GM18519 (cell line): ENCODE results near the gene ZFAND2B.

Source experiments
- ATAC-seq: cut with Tn5 transposase; IDR thresholded peaks from one replicate; pipeline ENCODE4 v1.9.1; 2021; ENCODE audit warnings: mild to moderate bottlenecking, moderate library complexity; ENCODE audit not compliant: unreplicated experiment, low FRiP score

Gene ZFAND2B, protein sequence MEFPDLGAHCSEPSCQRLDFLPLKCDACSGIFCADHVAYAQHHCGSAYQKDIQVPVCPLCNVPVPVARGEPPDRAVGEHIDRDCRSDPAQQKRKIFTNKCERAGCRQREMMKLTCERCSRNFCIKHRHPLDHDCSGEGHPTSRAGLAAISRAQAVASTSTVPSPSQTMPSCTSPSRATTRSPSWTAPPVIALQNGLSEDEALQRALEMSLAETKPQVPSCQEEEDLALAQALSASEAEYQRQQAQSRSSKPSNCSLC

DNA sequence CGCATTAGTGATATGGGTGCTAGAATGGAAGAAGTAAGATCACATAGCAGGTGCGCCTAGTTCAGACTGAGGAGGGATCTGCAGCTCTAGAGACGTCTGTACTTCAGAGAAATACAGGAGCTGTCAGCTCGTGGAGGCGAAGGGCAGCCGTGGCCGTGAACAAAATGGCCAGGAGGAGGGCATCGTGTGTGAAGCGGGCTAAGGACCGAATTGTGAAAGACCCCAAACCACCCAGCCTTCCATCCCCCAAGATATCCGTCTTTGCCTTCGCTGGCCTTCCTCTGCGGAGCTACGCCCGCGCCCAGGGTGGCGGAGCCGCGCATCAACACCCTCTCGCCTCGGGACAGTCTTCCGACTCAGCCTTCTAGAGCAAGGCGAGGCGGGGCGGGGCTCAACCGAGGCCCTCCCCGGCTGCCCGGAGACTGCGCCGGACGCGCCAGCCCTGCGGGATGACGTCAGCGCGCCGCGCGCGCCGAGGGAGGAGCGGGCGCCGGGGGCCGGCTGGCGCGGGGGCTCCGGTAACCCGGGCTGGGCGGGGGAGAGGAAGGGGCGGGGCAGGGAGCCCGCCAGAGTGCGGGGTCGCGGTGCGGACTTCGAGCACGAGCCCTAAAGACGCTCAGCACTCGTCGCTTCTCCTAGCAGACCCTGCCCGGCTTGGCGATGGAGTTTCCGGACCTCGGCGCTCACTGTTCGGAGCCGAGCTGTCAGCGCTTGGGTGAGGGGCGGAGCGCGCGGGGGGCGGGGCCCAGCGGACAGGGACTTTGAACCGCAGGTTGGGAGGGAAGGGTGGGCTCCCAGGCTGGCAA, at the start of gene ZFAND2B:
TSS of gene ZFAND2B (plus strand) at position 455 of the 806 bp plus-strand sequence. CDS start at position 661, 206 bp downstream.
- peak; percentile 96 for ATAC-seq

DNA sequence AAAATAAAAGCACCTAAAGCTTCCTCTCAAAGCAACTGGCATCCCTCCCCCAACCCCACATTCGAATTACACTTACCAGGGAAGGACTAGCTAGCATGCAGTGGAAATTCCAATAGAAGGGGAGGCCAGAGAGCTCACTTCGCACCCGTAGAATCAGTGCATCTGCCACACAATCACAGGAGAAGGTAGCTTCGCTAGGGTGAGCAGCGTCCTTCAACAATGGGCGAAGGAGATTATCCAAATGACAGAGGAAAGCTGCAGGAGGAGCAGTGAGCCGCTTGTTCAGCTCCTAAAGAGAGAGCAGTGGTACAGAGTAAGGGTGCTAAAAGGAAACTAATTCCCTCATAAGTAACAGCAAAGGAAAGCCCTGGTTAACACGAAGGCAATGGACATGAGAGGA, 49.2 kb upstream of the ZFAND2B start:
- ATAC-seq = no peak

DNA sequence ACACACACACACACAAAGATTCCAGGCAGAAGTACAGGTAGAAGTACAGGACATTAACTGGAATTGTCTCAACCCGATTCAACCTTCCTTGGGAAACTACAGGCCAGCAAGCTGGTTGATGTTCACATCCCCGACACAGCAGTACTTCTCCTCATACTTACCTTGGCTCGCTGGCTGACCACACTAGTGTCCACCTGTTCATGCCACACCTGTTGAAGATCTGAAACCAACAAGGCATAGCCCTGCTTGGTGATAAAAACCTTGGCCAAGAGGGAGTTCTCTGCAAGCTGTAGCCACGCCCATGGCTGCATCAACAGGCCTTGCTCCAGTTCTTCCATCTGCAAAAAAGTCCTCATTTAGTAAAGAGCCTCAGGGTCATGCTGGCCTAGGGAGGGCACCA, 48.6 kb upstream of the ZFAND2B start:
- ATAC-seq = no peak

DNA sequence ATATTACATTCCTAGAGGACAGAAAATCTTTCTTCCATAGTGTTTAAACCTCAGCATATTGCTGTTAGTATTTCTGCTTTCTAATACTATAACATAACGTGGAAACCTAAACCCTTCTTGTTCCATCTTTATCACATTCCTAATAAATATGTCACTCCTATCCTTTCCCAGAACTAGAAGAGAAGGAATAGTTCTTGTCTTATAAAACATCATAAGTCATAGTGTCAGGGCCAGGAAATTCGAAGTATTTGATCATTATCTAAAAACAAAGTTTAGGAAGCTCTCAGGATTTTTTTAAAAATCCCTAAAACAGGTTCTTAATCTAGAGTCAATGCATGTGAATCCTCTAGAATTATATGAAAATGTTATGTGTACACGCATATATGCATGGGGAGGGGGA, 48.0 kb upstream of the ZFAND2B start:
- no peak for ATAC-seq

DNA sequence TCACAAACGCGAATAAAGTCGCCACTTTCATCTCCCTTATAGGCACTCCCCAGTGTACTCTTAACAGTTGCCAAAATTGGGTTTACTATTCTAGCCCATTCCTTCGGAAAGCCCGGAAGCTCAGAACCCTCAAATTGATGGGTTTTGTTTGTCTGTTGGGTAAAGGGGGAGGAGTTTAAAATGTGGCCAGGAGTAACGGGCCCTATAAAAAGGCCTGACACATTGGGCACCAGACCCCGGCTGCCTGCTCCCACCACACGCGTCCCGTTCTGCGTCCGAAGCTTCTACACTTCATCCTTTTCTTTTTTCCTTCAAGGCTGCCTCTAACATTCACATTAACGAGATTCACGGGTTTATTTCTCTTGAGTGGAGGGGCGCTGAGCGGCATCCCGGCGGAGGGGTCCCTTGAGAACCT, 46.8 kb upstream of the ZFAND2B start:
- ATAC-seq = no peak

DNA sequence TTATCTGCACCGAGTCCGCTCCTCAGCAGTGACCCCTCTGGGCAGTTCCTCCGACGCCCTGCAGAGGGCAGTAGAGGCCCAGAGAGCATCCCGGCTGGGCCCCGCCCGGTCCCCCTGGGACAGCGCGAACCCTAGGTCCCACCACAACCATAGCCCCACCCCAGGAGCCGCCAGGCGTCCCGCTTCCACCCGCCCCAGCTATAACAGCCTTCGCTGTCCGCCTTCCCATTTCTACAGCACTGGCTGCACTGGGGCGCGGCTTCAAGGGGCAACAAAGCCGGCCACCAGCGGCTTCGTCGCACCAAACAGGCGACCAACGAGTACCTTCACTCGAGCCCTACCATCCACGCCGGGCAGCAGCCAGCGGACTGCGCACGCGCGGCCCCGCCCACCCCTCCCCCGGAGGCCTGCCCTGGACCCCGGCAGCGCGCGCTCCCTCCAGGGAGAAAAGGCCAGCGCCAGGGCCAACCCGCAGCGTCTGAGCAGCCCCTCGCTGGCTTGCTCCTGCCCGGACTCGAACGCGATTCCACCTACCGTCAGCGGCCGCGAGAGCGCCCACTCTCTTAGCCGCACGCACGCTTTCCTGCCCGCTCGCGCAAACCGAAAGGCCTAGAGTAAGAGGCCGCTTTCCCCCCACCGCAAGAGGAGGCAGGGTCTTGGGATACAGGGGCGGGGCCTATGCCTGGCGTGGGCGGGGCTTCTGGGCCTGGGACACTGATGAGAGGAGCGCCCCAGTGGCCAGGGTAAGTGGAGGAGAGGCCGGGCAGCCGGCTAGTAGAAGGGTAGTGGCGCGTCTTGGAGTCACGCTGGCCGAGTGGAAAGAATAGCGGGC, 46.2 kb upstream of the ZFAND2B start, which contains the start of gene NHEJ1:
TSS of gene NHEJ1 (minus strand) at position 630 of the 832 bp plus-strand sequence. CDS start 2,453 bp downstream, outside the sequence.
- peak; percentile 73 for ATAC-seq

DNA sequence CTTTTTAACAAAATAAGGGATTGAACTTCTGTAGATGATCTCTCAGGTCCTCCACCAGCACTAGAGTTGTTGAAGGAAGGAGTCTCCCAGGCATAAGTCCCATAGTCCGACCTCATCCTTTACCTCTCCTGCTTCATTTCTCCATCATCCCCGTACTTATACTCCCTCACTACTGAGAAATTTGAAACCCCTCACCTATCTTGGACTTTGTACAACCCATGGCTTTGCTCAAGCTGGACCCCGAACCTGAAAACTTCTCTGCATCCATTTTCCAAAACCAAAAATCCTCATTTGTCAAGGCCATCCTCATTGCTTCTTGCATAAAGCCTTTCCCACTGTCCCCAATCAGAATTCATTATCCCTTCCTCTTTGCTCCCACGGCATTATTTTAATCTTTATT, 45.5 kb upstream of the ZFAND2B start:
- no peak for ATAC-seq

DNA sequence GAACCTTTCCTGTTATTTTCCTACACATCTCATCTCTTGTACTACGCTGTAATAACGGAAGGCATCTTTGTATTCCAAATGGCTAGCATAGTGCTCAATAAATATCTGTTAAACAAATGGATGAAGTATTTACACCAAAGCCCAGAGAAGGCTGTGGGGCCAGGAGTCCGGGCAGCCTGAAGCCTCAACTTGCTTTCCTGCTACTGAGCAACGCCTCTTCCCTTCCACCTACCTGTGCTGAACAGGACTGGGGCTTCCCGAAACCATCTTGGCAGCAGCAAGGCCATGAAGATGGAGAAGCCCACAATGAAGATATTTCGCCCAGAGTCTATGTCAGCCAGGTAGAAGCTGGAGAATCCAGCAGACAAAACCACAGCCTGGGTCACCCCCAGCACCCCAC, 43.4 kb upstream of the ZFAND2B start:
- no peak for ATAC-seq

DNA sequence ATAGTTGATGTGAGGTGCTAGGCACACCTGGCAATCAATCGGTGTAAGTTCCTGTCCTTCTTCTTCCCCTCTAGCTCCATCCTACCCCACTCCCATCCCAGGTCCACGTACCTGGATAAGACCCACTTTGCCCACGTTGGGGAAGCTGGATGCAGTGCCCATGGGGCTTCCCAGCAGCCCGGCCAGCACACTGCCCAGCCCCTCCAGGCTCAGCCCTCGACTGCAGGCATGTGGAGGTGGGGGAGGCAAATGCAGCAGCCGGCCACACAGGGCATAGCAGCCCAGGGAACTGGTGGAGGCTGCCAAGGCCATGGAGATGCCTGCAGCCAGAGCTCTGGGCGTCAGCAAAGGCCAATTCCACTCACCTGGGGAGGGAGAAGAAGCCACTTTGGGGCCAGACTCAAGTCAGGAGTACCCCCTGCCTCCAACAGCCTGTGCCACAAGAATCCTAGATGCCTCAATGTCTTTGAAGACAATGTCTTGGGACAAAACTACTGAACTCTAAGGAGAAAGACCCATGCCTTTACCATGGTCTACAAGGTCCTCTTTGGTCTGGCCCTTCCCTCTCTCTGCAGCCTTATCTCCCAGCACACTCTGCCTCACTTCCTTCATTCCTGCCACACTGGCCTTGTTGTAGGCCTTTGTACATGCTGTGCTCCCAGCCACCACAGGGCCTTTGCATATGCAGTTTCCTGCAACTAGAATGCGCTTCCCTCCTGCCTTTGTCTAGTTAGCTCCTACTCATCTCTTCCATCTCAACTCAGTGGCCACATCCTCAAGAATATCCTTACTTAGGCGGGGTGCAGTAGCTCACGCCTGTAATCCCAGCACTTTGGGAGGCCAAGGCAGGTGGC, 41.3 kb upstream of the ZFAND2B start:
- no peak for ATAC-seq

DNA sequence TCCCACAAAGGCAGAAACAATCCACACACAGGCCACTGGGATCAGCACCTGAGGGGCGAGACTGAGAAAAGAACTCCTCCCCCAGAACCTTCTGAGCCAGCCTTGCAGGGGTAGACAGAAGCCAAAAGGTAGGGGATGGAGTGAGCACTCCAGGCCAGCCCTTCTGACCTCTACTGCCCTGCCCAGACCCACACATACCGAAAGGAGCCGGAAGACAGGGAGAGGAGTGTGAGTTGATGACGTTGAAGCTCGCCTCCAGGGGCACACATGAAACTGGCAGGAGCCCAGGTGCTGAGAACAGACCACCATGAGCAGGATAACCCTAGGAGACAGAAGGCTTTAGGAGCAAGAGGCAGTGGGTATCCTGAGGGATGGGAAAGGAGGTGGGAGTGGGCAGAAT, 38.6 kb upstream of the ZFAND2B start:
- ATAC-seq = no peak

DNA sequence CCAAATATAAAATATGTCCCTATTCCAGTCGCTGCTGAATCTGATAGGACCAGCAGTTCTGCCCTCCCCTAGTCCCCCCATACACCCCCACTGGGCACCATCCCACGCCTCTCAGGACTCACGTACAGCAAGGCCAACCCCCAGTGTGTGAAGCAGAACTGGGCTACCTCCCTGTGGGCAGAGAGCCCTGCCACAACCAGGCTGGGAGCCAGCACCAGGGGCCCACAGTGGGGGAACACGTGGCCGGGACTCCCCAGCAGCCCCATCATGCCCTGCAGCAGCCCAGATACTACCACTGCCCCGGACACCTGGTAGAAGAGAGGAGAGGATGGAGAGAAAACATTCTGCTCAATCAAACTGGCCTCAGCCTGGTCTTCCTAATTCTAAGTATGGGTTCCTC, 38.1 kb upstream of the ZFAND2B start:
- no peak for ATAC-seq

DNA sequence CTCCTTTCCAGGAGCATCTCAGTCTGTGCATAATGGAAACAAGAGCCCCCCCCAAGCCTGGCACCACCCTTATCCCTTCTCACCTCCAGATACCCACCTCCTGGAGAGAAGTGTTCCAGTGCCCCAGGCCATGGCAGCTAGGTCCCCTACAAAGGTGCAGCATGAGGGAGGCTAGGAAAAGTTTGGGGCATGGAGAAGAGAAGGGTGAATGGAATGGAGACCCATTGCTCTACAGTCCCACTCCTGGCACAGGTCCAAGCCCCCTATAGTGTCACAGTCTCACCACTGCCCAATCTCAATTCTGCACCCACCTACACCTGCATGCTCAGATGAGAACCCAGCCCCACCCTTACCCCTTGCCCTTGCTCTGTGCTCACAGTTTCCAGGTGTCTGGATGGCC, 37.6 kb upstream of the ZFAND2B start:
- ATAC-seq = no peak

DNA sequence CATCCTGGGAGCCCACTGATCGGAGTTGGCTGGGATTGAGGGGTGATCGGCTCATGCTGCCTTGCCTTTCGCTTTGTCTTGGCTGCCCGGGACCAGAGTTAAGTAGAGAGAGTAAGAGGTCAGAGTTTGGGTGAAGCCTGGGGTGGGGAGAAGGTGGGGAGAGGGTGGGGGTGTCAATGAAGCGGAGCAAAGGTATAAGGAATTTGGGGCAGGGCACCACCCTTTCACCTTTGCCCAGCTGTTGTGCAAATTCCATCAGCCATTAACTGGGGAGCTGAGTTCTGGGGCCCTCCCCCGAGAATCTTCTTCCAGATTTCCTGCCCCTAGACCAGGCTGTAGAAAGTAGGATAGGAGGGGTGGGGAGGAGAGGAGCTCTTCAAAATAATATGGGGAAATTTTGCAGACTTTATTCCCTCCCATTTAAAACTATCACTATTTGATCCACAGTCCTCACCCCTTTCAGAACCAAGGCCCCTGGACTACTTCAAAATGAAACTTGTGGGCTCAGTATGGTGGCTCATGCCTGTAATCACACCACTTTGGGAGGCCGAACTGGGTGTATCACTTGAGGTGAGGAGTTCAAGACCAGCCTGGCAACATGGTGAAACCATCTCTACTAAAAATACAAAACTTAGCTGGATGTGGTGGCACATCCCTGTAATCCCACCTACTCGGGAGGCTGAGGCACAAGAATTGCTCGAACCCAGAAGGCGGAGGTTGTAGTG, 36.5 kb upstream of the ZFAND2B start, which contains the start of gene SLC23A3:
TSS of gene SLC23A3 (minus strand) at position 100 of the 725 bp plus-strand sequence. CDS start at position 55, 45 bp downstream.
- ATAC-seq = no peak

DNA sequence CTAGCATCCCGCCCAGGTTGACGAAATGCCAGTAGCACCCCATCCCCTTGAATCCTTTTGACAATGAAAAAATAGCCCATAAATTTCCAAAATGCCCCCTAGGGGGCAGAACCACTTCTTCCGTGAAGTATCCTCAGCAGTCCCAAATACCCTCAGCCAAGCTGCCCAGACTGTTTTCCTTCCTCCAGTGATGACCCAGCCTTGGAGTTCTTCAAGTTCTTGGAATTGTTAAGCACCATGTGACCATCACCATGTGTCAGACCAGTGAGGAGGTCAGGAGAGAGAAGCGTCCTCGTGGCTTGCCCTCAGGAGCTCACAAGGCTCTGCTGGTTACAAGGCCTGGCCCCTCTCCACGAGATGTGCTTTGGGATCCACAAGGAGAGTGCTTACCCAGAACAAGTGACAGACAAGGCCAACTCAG, 35.3 kb upstream of the ZFAND2B start:
- no peak for ATAC-seq

DNA sequence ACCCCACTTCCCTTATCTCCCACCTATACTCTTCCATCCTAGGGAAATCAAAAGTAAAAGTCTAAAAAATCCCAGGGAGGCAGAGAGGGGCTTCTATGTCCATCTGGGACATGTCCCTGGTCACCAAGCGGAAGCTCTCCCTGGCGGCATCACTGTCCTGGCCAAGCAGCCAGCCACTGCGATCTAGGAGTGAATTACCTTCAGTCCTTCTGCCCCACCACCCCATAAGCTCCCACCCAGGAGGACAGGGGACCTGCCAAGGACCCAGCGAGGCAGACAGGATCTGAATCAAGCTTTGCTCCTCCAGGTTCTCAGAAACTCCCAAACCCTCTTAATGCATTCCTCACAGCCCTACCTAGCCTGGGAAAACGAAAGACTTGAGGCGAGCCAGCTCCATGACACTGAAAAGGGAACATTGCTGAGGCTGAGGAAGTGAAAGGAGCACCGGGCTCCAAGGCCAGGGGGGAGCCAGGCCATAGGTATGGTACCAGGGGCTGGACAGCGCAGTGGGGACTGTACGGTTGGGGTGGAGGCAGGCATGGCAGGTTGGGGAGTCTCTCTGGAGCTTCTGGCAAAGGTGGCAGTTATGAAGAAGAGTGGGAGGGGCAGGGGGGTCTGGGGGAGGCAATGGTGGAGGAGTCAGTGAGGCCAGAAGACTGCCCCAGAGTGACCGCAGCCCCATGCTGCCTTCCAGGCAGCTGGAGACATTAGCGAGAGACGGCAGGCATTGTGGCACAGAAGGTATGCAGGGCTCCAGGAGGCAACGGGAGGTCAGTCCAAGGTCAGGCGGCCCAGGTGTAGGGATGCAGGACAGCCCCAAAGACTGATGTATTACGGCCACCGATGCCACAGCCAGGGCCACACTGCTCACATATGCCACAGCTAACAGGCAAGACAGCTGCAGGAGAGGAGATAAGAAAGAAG, 34.1 kb upstream of the ZFAND2B start:
- no peak for ATAC-seq

DNA sequence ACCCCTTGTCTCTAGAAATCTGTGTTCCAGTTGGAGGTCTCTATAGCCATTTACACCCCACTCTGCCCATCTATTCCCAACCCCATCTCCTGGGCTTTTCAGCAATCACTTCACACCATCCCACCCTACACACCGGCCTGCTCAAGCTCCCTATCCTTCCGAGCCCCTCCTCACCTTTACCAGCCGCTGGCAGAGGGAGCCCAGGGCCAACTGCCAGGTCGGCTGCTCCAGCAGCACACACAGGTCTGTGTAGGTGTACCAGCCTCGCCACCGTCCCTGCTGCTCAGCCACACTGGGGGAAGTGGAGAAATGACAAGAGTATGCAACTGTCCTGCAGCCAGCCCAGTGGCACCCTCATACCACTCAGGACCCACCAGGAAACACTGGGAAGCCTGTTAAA, 33.4 kb upstream of the ZFAND2B start:
- ATAC-seq = no peak

DNA sequence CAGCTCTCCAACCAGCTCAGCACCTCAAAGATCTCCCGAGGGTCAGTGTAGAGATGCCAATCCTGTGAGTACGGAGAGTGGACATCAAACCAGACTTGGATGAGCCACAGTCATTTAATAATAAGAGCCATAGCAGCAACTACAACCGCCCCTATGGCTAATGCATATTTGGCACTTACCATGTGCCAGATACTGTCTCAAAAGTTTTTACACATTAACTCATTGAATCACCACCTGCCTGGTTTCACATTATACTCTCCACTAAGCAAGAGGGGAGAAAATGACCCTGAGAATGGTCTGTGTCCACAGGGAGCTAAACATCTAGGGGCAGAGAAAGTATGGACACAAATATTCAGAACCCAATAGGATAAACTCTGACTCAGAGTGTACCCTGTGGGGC, 32.4 kb upstream of the ZFAND2B start:
- no peak for ATAC-seq

DNA sequence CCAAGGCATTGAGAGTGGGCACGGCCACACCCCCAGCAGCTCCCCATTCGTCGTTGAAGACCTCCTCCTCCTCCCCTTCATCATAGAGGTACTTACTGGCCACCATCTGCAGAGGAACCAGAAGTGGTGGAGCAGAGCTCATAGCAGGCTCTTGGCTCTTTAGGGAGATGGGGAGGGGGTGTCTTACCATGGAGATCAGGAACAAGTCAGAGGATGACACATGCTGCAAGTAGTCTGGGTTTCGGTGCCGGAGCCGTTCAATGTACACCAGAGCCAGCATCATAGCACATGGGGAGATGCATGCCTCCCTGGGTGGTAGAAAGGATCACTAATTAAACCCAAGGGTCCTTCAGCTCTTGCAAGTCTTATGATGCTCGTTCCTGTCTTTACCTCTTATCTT, 31.8 kb upstream of the ZFAND2B start:
- ATAC-seq = no peak
